Tibial artery (tissue), 4 donors: ENCODE measurements around the gene ARID4A.

Experiments used
- DNase-seq, 2 donors: peaks; one replicate each; pipeline ENCODE4 v3.0.0-alpha.2; 2019
- H3K27ac ChIP-seq, 2 donors: fragments of 200-600 bp; sonication (generic) in 1 of 2; 1 replicate in 1 of 2; 2 replicates in 1 of 2; pipeline ENCODE4 v1.5.1; 2018 to 2019; ENCODE audit warnings: mild to moderate bottlenecking in 1 of 2
- H3K27me3 ChIP-seq, 2 donors: fragments of 200-600 bp; sonication (generic) in 1 of 2; one replicate each; pipeline versions ENCODE4 v1.5.1 to v1.6.0; 2016 to 2019
- H3K36me3 ChIP-seq, 3 donors: fragments of 200-600 bp; sonication (generic) in 2 of 3; one replicate each; pipeline ENCODE4 v1.5.1; 2016 to 2019; ENCODE audit warnings: mild to moderate bottlenecking in 2 of 3
- H3K4me1 ChIP-seq, 4 donors: fragments of 200-600 bp; sonication (generic) in 2 of 4; 1 replicate in 3 of 4; 2 replicates in 1 of 4; pipeline ENCODE4 v1.5.1; 2016 to 2019
- H3K4me3 ChIP-seq, 2 donors: fragments of 200-600 bp; sonication (generic) in 1 of 2; 1 replicate in 1 of 2; 2 replicates in 1 of 2; pipeline ENCODE4 v1.5.1; 2018 to 2019; ENCODE audit warnings: mild to moderate bottlenecking in 2 of 2
- H3K9me3 ChIP-seq, 3 donors: fragments of 200-600 bp; sonication (generic) in 1 of 3; one replicate each; pipeline ENCODE4 v1.5.1; 2016 to 2019
- CTCF ChIP-seq, 2 experiments: fragments of 200-600 bp in 1 of 2; fragments of 450-650 bp in 1 of 2; IDR thresholded peaks; one replicate each; pipeline ENCODE4 v1.5.1; 2017 to 2019; ENCODE audit warnings: antibody characterized with exemption in 2 of 2, mild to moderate bottlenecking in 1 of 2, moderate library complexity in 1 of 2
- intact Hi-C: fragments of 100-400 bp; cut with DNase I; formaldehyde crosslinking; loops from one replicate; pipeline ENCODE4 v1.15.0; 2023; ENCODE audit warnings: low total_unique reads

Gene ARID4A

GRCh38 chr14:58294201-58294600, 4.2 kb upstream of the ARID4A start:
- Histone ChIP-seq H3K4me1 (peaks cover 0 to 51% (median 15%) of the 10 kb centered on the region in 4 donors), H3K4me3 (no peak overlapping the region), H3K27ac (no peak overlapping the region), H3K36me3 (peaks cover 34 to 50% (median 45%) of the 10 kb centered on the region in 3 donors), H3K9me3 (no peaks in the 10 kb centered on the region), H3K27me3 (no peaks in the 10 kb centered on the region)
- intact Hi-C loops = no loop called here
- no peak for TF ChIP-seq CTCF (IDR thresholded peaks at IDR 0.05)
- no peak for DNase-seq

GRCh38 chr14:58296726-58297125, 1.6 kb upstream of the ARID4A start:
- intact Hi-C loops = loop anchor here (5.0 kb wide), 1 partner anchor 54 kb away; the partner anchor contains the start of gene PSMA3

GRCh38 chr14:58297412-58297761, 968 bp upstream of the ARID4A start:
- Histone ChIP-seq H3K36me3 (peaks cover 18 to 37% (median 36%) of the 10 kb centered on the region in 3 donors), H3K4me1 (peaks cover 0 to 55% (median 17%) of the 10 kb centered on the region in 4 donors), H3K27ac (peak overlapping the region; percentile 93 to 94), H3K4me3 (peak overlapping the region; percentile 78 to 92), H3K9me3 (no peaks in the 10 kb centered on the region), H3K27me3 (no peaks in the 10 kb centered on the region)
- DNase-seq = peak in 1 of 2 donors; percentile 66
- intact Hi-C loops = loop anchor here (5.0 kb wide), 1 partner anchor 55 kb away; the partner anchor contains the start of gene PSMA3
- no peak for TF ChIP-seq CTCF (IDR thresholded peaks at IDR 0.05)

More at GRCh38 chr14:58296726-58297125, 1.6 kb upstream of the ARID4A start:
- Histone ChIP-seq H3K9me3 (no peaks in the 10 kb centered on the region), H3K27me3 (no peaks in the 10 kb centered on the region), H3K27ac (peak overlapping the region; percentile 93 to 94), H3K4me3 (peak overlapping the region; percentile 78 to 92), H3K4me1 (peaks cover 0 to 59% (median 17%) of the 10 kb centered on the region in 4 donors), H3K36me3 (peaks cover 18 to 31% (median 29%) of the 10 kb centered on the region in 3 donors)
- DNase-seq = no peak
- TF ChIP-seq CTCF (IDR thresholded peaks at IDR 0.05) = no peak

GRCh38 chr14:58297762-58298476, 436 bp upstream of the ARID4A start:
- Histone ChIP-seq H3K36me3 (peaks cover 16 to 40% (median 36%) of the 10 kb centered on the region in 3 donors), H3K4me1 (peaks cover 0 to 50% (median 19%) of the 10 kb centered on the region in 4 donors), H3K9me3 (no peaks in the 10 kb centered on the region), H3K27me3 (no peaks in the 10 kb centered on the region), H3K27ac (peak overlapping the region; percentile 93 to 97), H3K4me3 (peak overlapping the region; percentile 92 to 99)
- peak; percentile 97 to 99 for DNase-seq
- intact Hi-C loops = loop anchor here (5.0 kb wide), 1 partner anchor 56 kb away; the partner anchor contains the start of gene PSMA3
- TF ChIP-seq CTCF (IDR thresholded peaks at IDR 0.05) = peak in 1 of 2 experiments; percentile 61

DNA sequence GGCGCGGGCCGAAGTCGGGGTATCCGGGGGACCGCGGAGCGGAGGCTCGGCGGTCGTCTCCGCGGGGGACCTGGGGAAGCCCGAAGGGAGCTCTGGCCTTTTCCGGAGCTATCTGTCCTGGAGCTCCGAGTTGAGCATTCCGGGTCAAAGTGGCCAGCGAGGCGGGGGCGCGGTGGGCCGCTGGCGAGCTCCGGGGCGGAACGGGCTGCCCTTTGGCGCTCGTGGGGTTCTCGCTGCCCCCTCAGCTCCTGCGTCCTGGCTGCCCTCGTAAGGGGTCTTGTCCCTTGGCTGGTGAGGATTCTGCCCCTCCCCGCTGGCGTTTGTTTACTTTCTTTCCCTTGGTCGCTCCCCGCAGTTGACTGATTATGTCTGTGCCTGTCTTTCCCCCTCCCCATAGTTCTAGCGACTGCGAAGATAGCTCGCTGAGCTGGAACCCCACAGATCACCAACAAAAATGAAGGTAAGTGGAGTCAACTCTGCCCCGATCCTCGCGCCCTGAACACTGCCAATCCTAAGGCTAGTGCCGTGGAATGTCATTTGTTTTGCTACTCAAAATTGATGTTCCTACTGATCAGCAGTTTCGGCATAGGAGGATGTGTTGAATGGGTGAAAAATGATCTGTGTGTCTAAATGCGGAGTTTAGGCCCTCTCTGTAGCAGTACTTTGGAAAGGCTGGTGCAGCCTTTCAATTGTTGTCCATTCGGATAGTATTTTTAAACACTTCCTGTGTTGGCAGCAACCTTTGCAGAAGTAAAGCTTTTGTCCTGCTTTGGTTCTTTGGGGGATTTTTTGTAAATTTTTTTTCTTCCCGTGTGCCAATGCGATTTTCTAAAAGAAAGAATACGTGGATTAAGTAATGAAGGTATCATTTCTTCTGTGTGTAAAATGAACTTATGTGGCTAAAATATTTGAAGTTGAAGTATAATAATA, 1.3 kb downstream of the ARID4A start:
- H3K36me3 ChIP-seq = peaks cover 8 to 29% (median 24%) of the 10 kb centered on the region in 3 donors
- peak overlapping the region; percentile 92 to 99 for H3K4me3 ChIP-seq
- H3K9me3 ChIP-seq = no peaks in the 10 kb centered on the region
- no peaks in the 10 kb centered on the region for H3K27me3 ChIP-seq
- no peak for DNase-seq
- H3K27ac ChIP-seq = peak overlapping the region; percentile 93 to 97
- intact Hi-C loops = loop anchor here (5.0 kb wide), 1 partner anchor 57 kb away; the partner anchor contains the start of gene PSMA3
- peaks cover 0 to 41% (median 17%) of the 10 kb centered on the region in 4 donors for H3K4me1 ChIP-seq
- TF ChIP-seq CTCF (IDR thresholded peaks at IDR 0.05) = no peak
